Measurements from ENCODE around the gene ZNF593OS. TPM values are rescaled to one million over a fixed set of nuclear protein-coding genes. Genes with fewer than 3 reads are reported as not detected.

ZNF593OS gene
- total RNA-seq, 1 experiment from 2014 or later = not detected

GRCh38 chr1:26132834-26133167 lies 38.8 kb downstream of the ZNF593OS start:
- Histone ChIP-seq H4K20me1 (ENCODE audit: insufficient read depth) (no peaks in the 10 kb centered on the region), H2AFZ (ENCODE audit: low read depth, low read length, poor library complexity, severe bottlenecking) (no peak overlapping the region), H3K27ac (ENCODE audit: low read depth, low read length) (no peak overlapping the region), H3K79me2 (ENCODE audit: insufficient read depth, low read length) (no peaks in the 10 kb centered on the region), H3K4me2 (ENCODE audit: low read length) (no peak overlapping the region), H3K27me3 (ENCODE audit: insufficient read depth, low read length) (no peaks in the 10 kb centered on the region), H3K9me3 (ENCODE audit: control insufficient read depth in 1 of 2, insufficient read depth in 1 of 2, low read depth in 1 of 2, low read length in 2 of 2) (no peaks in the 10 kb centered on the region), H3K36me3 (ENCODE audit: control insufficient read depth in 1 of 2, insufficient read depth in 2 of 2, low read length in 2 of 2) (no peaks in the 10 kb centered on the region), H3K4me1 (ENCODE audit: control insufficient read depth in 1 of 2, insufficient read depth in 2 of 2, low read length in 2 of 2) (peaks cover 0 to 5% of the 10 kb centered on the region in 2 experiments; a peak in 1 of 4 replicates), H3K4me3 (replicated peaks in 1 of 2; ENCODE audit: low read depth in 1 of 2, low read length in 2 of 2) (no peak overlapping the region), H3K9ac (ENCODE audit: low read length) (no peak overlapping the region), H3K9me2 (ENCODE audit: insufficient read depth) (0 out of 2 replicates have a peak, but pooled peaks cover 3% of the 10 kb centered on the region)
- DNase-seq (ENCODE audit: low read depth, low spot score) (no peak), ATAC-seq (0 out of 2 replicates have a peak, but pooled peaks have one; percentile 11)
- TF ChIP-seq CBX3 (IDR thresholded peaks at IDR 0.05; ENCODE audit: low read depth) (no peak), ZBTB33 (IDR thresholded peaks at IDR 0.05; ENCODE audit: extremely low read depth, insufficient replicate concordance, low read length) (no peak), MAX (IDR thresholded peaks at IDR 0.05) (no peak), SIN3A (IDR thresholded peaks at IDR 0.05; ENCODE audit: low read depth) (no peak), EZH2phosphoT487 (IDR thresholded peaks at IDR 0.05; ENCODE audit: borderline replicate concordance) (no peak), REST (IDR thresholded peaks at IDR 0.05; ENCODE audit: low read depth) (no peak), FOSL1 (IDR thresholded peaks at IDR 0.05; ENCODE audit: low read depth) (no peak), YY1 (IDR thresholded peaks at IDR 0.05; ENCODE audit: extremely low read depth, insufficient replicate concordance, low read depth, low read length) (no peak)
- intact Hi-C loops (cut with micrococcal nuclease) = no loop called here
- CTCF ChIA-PET = no interaction called here
- POLR2A ChIA-PET = no interaction called here
- BruUV-seq (replicated peaks) = no TSS peak
- RAD21 ChIA-PET (ENCODE audit: low non-redundant PET in 1 of 2, low total read pairs in 2 of 2, uncharacterized antibody in 2 of 2, unreplicated experiment in 2 of 2) = no interaction called here
